HS-5 (cell line): ENCODE measurements around the gene TPRG1.

Source experiments
- DNase-seq: peaks from one replicate; pipeline ENCODE4 v3.0.0-alpha.2; 2012; ENCODE audit warnings: low read depth

TPRG1 gene

DNA sequence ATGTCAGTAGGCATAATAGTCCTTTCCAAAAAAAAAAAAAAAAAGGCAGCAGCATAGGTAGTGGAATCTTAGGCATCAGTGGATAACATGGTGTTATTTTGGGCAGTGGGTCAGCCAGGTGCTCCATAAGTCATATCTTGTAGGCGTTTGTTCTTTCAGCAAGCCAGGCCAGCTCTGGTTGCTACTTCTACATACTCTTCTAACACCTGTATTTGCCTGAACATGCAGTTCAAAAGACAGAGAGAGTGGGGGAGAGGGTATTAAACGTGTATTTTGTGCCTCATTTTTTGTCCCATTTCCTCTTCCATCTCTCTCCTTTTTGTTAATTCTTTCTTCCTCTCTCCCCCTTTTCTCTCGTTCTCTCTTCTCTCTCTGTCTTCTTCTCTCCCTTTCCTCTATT lies 110.4 kb downstream of the TPRG1 start:
- DNase-seq, result no peak

DNA sequence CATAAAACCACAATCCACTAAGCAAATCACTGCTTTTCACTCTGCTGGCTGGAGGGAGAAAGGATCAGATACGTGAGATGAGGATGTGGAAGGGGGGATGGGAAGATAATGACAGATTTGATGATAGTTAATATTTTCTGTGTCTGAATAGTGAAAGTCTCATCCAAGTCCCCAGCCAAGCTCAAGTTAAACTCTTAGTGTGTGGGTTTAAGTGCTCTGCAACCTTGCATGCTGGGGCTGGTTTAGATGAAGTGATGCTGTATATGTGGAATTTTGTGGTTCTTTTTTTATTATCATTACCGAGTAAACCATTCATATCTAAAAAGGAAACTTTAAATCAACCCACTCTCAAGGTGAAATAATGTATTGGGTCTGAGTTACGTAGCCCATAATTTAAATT lies 111.0 kb downstream of the TPRG1 start:
- no peak for DNase-seq

DNA sequence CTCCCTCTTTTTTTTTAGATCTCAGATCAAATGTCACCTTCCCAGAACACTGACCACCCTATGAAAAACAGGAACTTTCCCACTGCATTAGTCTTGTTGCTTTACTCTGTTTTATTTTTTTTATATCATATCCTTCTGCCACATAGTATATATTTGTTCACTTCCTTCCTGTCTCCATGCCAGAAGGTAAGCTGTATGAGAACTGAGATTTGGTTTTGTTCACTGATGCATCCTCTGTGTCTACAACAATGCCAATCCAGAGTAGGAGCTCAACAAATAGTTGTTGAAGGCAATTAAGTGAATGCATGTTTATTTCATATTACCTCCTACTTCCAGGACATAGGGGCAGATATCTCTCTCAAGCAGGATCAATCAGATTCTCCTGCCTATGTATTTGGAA lies 114.4 kb downstream of the TPRG1 start:
- DNase-seq, result no peak

DNA sequence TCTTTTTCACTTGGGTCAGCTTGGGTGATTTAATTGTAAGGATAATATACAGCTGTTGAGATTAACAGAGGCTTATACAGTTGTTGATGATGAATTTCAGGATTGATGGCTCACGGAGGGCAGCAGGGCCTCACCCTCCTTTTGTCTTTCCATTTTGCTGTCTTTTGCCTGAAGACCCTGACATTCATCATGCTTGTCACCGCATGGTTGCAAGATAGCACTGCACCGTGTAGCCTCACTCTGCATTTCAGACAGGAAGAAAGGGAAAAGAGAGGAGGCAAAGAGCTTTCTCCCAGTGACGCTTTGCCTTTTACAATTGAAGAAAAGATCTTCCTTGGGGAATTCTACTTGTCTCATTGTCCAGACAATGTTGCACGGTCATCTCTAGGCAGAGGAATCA lies 115.1 kb downstream of the TPRG1 start:
- no peak for DNase-seq

DNA sequence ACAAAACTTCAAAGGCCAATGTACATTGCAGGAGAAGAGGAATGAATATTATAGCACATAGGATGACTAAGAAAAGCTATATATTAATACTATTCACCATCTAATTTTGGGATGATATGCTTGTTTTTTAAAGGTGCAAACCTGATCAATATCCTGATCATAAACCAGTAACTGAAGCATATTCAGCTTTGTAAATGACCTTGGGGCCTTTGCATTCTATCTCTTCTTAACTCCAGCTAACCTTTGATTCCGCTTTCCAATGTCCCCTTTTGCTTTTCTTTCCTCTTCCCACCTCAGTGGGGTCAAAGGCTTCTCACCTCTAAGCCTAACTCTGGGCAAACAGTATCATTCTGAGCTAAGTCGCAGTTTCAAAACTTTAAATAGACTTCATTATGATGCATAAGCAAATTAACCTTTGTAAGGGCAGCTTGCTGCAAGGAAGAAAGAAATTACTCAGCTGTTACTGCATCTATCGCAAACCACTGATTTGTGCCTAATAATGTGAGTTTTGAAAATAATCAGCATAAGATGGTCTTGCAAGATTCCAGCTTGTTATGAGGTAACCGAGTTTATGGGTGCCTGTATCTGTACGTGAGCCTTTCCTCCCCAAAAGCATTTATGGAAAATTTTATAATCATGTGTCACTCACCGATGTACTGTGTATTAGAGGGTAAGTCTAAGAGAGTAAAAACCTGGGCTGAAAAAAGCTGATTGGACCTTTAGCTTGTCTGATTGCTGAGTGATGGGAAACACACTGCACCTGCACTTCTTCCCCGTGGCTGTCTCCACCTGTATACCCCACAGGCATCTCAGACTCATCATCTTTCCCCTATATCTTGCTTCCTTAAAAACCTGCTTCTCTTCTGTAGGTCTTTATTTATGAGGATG lies 116.8 kb downstream of the TPRG1 start:
- no peak for DNase-seq

DNA sequence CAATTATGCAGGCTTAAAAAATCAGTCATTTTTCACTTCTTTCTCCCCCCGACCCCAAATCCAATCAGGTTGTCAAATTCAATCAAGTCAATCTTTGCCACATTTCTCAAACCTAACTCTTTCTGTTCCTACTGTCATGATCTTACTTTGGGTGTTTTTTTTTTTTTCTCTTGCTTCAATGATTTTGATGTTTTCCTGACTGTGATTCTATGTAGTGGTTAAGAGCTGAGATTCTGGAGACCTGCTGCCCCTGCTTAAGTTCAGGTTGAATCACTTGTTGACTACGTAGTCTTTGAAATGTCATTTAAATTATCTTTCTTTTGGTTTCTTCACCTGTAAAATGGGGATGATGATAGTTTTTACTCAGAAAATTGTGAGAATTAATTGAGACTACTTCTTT lies 117.5 kb downstream of the TPRG1 start:
- no peak for DNase-seq

DNA sequence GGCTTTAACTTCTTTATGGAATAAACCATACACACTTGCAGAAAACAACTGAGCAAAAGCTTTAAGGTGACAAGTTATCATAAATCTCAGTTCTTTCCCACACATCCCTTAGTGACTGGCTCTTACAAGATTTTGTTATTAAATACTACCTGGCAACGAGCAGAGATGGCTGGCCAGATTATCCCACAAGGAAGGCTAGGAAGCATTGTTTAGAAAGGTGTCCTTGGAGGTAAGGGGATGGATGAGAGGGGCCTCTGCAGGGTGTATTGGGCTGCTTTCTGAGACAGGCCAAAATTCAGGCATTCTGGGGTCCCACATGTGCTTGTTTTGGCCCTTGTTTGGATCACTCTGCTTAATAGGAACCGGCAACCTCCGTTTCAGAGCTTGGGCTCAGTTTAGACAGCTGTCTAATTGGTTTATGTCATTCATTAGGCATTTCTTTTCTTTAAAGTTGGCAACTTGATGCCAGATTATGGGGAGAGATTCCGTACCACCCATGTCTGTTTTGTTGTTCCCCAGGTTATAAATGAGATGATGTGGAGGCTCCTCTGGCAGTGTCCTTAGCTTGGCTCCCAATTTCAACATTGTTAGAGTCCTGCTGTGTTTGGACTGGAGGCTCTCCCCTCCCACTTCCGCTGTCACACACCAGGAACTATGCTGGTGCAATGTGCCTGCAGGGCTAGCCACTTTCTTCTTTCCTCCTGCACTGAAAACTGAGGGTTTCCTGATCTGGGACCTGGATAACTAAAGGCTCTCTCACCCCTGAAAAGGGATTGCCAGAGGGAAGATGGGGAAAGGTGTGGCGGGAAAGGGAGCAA lies 121.1 kb downstream of the TPRG1 start:
- DNase-seq, result no peak

DNA sequence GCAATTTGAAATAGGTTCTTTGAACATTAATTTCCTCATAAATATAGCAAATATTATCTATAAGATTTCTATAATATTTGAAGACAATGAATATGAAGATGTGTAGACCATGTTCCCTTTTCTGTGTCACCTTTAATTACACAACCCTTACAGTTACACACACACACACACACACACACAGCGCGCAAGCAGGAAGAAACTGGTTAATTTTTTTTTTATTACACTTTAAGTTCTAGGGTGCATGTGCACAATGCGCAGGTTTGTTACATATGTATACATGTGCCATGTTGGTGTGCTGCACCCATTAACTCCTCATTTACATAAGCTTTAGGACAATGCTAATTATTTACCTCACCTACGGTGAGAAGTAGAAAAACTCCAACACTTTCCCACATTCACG lies 122.9 kb downstream of the TPRG1 start:
- no peak for DNase-seq

DNA sequence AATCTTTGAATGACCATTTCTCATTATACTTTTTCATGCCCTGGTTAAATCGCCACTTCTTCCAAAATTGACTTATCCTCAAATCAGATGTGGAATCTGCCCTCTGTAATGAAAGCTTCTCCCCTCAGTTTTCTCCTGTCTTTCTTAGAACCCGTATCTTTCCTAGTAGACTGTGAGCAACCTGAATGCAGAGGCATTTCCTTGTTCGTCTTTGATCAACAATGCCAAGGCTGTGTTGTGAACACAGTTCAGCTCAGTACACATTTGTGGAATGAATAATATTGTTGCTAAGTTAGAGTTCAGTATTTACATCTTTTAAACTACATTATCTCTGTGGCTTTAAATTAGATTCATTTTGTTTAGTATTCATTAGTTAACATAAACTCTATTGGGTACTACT lies 123.3 kb downstream of the TPRG1 start:
- DNase-seq, result no peak

DNA sequence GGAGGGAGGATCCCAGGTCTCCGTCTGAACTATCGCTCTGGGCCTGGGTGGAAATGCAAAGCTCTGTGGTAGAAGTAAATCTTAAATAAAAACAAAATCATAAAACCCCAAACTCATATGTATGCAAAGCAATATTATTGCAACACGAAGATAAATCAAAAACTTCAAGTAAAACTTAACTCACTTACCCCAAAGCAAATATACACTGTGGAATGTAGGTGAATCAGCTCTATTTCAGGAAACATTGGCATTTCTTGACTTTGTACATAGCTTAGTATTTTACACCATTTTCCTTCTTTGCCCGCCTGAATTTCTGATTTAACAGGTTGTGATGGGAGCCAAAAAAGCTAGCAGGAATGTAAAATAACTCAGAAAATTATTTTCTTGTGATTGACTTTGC lies 126.2 kb downstream of the TPRG1 start:
- no peak for DNase-seq

DNA sequence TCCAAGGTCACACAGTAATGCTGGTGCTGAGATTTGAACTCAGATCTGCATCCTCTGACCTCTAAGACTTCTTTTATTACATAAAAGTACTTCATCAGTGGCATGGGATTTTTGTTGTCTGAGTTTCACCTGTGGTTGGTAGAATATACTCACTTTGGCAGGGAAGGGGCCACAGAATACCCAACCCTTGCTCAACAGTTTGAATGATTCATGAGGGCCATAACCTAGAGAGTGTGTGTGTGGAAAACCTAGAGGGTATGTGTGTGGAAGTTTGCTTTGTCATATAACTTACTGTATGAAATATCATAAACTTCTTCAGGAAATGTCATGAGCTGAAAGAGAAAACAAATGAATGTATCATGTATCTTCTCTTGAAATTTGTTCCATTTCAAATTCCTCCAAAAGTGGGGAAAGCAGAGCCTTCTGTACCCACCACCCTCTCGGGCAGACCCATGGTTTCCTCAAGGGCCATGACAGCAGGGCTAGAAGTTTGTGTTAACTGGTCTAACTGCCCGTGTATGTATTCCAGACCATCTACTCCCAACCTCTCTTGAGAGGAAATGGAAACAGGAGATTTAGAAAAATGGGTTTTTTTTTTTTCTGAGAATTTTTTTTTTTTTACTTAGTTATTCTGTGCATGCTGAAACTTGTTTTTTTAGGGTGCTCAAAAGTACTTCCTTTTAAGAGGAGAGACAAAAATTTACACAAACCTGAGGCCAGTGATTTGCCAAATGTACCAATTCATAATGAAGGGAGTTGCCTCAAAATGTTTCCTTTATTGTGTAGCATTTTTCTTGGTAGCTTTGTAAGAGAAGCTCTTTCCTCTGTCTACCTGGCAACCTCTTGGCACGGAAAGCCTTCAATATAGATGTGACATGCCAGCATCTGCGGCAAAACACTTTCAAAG lies 127.0 kb downstream of the TPRG1 start:
- no peak for DNase-seq

DNA sequence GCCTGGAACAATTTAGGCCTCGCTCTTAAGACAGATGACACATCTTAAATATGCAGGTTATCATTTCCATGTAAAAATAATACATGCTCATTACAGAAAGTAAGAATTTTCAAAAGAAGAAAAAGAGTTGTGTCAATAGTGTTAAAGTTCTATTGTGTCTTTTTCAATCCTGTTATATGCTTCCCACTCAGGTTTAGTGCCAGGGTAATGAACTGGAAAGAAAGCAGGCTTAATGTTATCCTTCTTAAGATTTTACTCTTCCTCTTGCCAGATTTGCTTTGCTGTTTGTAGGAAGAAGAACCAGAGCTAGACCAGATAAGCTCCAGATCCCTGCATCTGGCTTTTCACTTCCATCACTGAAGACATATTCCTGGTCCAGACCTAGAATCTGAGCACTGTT lies 128.6 kb downstream of the TPRG1 start:
- no peak for DNase-seq

DNA sequence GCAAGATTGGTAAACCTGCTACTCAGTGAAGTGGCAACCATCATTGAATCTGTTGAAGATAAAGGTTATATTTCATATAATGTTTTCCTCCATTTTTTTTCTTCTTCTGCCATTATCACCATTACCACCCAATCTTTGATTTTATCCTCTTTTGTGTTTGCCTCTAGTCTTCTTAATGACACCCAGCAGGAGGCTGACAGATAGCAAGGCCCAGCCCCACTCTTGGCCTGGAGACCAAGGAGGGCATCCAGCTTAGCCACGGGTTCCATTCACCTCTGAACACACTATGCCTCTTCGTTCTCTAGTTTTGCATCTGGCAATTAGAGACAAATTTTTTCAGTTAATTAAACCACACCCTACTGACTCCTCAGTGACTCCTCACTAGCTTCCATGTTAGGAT lies 129.7 kb downstream of the TPRG1 start:
- no peak for DNase-seq

DNA sequence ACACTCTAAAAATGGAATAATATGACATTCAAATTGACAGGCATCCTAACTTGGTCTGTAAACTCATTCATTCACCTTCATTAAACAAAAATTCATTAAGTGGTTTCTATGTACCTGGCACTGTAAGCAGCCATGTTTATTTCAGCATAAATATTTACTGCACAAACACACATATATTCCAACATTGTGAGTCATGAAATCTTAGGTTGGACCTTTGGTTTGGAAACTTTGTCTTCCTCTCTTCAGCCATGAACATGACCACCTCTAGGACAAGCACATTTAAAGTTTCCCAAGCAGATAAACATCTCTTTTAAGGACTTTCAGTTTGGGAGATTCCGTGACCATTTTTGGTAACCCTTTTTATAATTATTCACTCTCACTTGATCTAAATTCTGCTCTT lies 131.8 kb downstream of the TPRG1 start:
- no peak for DNase-seq

DNA sequence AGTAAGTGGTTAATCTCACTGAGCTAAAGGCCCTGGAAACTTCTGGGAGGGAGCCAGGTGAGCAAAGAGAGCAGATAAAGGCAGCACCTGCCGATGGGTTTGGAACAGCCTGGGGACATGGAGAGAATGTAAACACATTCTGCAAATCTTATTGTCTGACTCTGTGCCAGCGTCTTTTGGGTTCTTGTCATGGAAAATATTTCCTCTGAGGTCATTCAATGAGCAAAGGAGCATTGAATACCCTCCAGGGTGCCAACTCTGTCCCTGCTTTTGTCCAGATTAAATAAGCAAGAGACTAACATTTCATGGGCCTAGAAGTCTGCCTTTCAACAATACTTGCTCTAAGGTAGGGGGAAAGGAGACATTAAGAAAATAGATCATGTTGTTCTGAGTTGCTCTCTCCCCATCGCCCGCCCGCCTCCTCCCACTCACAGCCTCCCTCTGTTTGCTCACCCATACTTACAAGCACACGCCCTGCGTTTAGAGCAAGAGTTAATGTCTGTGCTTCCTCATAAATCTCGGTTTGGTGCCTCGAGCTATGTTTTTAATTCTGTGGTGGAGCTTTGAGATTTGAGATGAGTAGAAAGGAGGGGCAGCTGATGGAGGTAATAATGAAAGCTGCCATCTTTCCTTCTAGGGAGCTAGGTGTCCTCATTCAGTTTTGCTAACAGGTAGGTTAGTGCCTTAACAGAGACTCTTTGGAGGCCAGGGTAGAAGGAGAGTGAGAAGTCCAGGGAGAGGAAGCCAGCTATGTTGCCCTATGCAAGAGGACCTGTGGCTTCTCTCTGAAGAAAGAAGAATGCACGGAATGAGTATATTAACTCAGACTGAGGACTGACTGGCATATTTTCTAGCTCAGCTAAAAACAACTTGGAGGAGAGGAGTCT lies 132.9 kb downstream of the TPRG1 start:
- no peak for DNase-seq

DNA sequence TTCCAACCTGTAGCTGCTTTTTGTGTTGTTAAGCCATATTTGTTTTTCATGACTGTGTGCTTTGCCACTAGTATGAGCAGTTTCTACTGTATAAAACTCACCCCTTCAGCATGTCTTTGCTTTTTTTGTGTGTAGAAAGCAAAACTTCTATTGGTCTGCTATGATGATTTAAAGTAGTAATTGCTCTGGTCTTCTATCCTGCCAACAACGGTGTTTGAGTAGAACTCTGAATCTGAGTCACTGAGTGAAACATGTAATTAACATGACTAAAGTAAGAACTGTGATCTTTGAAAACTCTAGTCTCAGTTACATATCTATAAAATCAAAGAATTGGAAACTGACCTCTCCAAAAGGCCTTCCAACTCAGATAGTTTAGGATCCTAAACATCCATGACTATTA lies 133.6 kb downstream of the TPRG1 start:
- no peak for DNase-seq

DNA sequence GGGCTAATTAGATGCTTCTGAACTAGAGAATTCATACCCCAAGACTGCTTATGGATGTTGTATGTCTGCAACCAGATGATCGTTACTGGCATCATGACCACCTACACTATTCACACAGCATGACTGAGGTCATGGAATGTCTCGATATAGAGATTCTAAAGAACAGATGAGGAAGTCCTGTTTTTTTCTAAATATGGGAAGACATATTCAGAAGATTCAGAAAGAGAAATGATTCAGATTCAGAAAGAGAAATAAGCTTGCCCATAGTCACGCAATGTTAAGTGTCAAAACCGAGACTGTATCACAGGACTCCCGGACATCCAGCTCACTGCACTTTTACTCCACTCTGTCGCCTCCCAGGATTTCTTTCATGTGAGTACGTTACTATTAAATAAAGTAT lies 136.2 kb downstream of the TPRG1 start:
- DNase-seq, result no peak

DNA sequence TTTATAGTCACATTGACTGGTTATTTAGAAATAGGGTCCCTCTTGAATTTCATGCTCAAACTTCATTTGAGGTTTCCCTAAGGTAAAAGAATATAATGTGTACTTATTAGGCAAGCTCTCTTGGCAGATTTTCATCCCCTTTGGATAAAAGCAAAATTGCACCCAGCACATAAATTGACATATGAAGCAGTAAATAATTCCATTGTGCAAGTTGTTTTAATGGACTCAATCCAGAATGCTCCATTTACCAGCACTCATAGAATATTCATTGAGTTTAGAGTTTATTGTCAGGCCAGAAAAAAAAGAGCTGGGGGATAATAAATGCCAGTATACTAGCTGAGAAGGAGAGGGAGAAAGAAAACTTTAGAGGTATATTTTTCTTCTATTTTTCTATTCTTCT lies 136.8 kb downstream of the TPRG1 start:
- no peak for DNase-seq

DNA sequence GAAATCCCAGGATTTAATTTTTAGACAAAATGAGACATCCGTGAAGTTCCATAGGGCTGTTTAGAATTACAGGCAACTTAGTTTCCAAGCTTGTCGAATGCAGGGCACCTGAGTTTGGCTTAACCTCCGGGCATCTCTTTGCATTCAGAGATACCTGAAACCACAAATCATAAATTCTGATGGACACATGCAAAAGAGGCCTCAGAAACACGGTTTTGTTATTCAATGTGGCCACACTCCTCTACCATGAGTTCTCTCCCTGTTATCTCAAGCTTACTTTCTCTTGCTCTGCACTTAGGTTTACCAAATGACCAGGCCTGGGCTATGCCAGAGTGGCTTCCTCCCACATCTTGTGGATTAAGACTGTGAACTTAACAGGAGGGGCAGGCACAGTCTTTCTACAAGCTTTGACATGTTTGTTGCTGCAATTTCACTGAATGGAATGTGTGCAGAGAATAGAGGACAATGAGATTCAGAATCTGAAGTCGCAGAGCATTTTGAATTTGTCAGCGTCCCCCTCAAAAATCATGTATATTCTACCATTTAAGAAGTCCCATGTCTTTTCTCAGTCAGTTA lies 137.7 kb downstream of the TPRG1 start:
- DNase-seq, result no peak

DNA sequence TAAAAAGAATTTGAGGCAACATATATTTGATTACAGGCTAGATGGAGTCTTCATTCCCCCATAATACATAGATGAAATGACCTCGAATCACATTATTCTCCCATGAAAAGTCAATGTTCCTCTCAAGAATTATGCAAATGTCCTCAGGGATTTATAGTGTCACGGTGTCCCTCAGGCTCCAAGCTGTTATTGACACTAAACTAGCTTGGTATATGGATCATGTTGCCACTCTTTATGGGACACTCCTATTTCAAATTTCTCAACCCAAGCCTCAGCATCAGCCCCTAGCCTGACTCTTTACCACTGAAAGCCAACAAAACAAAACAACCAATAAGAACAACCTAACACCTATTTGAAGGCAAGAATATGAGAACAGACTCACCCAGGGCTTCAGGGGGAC lies 139.8 kb downstream of the TPRG1 start:
- no peak for DNase-seq

DNA sequence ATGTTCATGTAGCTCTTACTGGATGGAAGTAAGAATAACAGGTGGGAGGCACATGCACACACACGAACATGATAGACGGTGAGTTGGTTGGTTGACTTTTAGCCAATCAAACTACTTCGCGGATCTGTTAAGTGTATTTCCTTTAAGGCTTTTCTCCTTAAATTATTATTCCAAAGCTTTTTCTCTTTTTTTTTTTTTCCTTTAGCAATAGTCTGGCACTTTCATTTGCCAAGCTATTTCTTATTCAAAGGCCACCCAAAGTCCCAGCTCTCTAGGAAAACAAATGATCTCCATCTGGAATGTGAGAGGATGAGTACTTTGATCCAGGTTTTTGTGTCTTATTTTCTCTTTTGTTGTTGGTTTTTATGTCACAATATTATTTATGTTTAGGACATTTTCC lies 141.1 kb downstream of the TPRG1 start:
- no peak for DNase-seq
